NCI-H526 (cell line): ENCODE results near the gene BRCA2.
A peak's percentile ranks its signal among the peaks of the same experiment; 100 is the strongest.
"Not testable (repeated sequence)": the region's sequence is repeated elsewhere in the genome, so short reads cannot be mapped to it uniquely, and the experiment has no call there.

Source experiments
- DNase-seq, 2 experiments: peaks; one replicate each; lab custom pipeline; 2025; lab: John Stamatoyannopoulos, UW

Gene BRCA2

GRCh38 chr13:32311188-32311897, 4.0 kb upstream of the BRCA2 start:
- DNase-seq, result no peak

- DNase-seq, result peak in 1 of 2 experiments; percentile 54
Observed at GRCh38 chr13:32314271-32315237, 754 bp upstream of the BRCA2 start.

GRCh38 chr13:32316028-32316339, 676 bp downstream of the BRCA2 start:
- DNase-seq, result peak; percentile 77 to 85

GRCh38 chr13:32316501-32316900, 1.2 kb downstream of the BRCA2 start:
- no peak for DNase-seq

- no peak for DNase-seq
Observed at GRCh38 chr13:32317716-32318465, 2.6 kb downstream of the BRCA2 start.

- DNase-seq, result no peak
Observed at GRCh38 chr13:32320528-32320927, 5.2 kb downstream of the BRCA2 start.

- DNase-seq, result no peak
Observed at GRCh38 chr13:32323912-32324311, 8.6 kb downstream of the BRCA2 start.

- DNase-seq, result no peak
Observed at GRCh38 chr13:32330441-32330840, 15.1 kb downstream of the BRCA2 start.

GRCh38 chr13:32334671-32335070, 19.4 kb downstream of the BRCA2 start:
- no peak for DNase-seq

GRCh38 chr13:32340914-32341313, 25.6 kb downstream of the BRCA2 start:
- DNase-seq, result no peak

GRCh38 chr13:32347651-32348050, 32.3 kb downstream of the BRCA2 start:
- no peak for DNase-seq

- not testable (repeated sequence) for DNase-seq
Observed at GRCh38 chr13:32350839-32351441, 35.6 kb downstream of the BRCA2 start.

GRCh38 chr13:32354040-32354439, 38.7 kb downstream of the BRCA2 start:
- no peak for DNase-seq

- DNase-seq, result not testable (repeated sequence)
Observed at GRCh38 chr13:32355935-32356334, 40.6 kb downstream of the BRCA2 start.

- DNase-seq, result no peak
Observed at GRCh38 chr13:32362574-32362973, 47.3 kb downstream of the BRCA2 start.

- DNase-seq, result no peak
Observed at GRCh38 chr13:32370805-32371204, 55.5 kb downstream of the BRCA2 start.

- DNase-seq, result no peak
Observed at GRCh38 chr13:32376642-32377415, 61.5 kb downstream of the BRCA2 start.

- no peak for DNase-seq
Observed at GRCh38 chr13:32378012-32378411, 62.7 kb downstream of the BRCA2 start.

- DNase-seq, result peak in 1 of 2 experiments; percentile 13
Observed at GRCh38 chr13:32381539-32381938, 66.2 kb downstream of the BRCA2 start.

GRCh38 chr13:32383836-32384618, 68.7 kb downstream of the BRCA2 start:
- DNase-seq, result no peak
